GM12891 (cell line): ENCODE measurements around the gene ARL8B.

ENCODE experiments used
- POLR2AphosphoS5 ChIP-seq: IDR thresholded peaks from 2 replicates; pipeline ENCODE4 v1.6.1; 2011; ENCODE audit warnings: low read depth, low read length, control low read depth
- POU2F2 ChIP-seq: IDR thresholded peaks from 2 replicates; pipeline ENCODE4 v1.6.1; 2011; ENCODE audit warnings: low read depth, mild to moderate bottlenecking, control low read depth, low read length, moderate library complexity

DNA sequence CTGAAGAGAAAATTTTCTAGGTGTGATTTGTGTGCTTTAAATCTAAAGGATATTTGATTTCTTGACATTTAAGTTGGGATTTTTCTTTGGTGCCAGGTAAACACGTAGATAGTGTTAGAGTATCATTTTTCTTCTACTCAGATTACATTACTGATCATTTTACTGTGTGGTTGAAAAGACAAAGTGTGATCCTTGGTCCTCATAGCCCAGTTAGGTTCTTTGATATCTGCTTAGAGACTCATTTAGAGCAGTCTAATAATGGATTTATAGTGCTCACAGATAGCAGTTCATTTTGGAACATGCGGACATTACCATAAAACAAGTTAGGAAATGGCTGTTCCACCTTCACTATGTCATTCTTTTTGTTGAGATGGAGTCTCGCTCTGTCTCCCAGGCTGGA lies 12.4 kb downstream of the ARL8B start:
- TF ChIP-seq POU2F2, result no peak
- TF ChIP-seq POLR2AphosphoS5, result no peak
